Measurements from ENCODE around the gene KIF16B. TPM values are rescaled to one million over a fixed set of nuclear protein-coding genes. Genes with fewer than 3 reads are reported as not detected.

The KIF16B gene
- total RNA-seq, 1 experiment from 2014 or later, result 7.6 TPM

GRCh38 chr20:16619953-16620352, 46.7 kb upstream of the KIF16B start (continued):
- TF ChIP-seq ZBTB43 (CRISPR knock-in tag; IDR thresholded peaks at IDR 0.05) (no peak), ZNF281 (CRISPR knock-in tag; IDR thresholded peaks at IDR 0.05) (no peak), ZNF263 (CRISPR knock-in tag; IDR thresholded peaks at IDR 0.05; ENCODE audit: low read depth) (no peak)

- ChIA-PET CTCF (interaction anchor here (1.1 to 1.5 kb wide), 2 partner anchors 41 to 97 kb away, joined by 3 to 4 read pairs; no protein-coding TSS in a partner anchor), POLR2A (no interaction called here)
- Mint-ChIP-seq H3K9me3 (peaks cover 18% of the 10 kb centered on the region), H3K27me3 (ENCODE audit: low read depth) (no peaks in the 10 kb centered on the region; the same call in 1 of the 2 replicates), H3K27ac (no peak overlapping the region), H3K4me3 (no peak overlapping the region), H3K4me1 (peaks cover 12% of the 10 kb centered on the region), H3K36me3 (peaks cover 14% of the 10 kb centered on the region)
- TF ChIP-seq GTF2I (CRISPR knock-in tag; conservative IDR thresholded peaks at IDR 0.05) (no peak), ZNF423 (CRISPR knock-in tag; IDR thresholded peaks at IDR 0.05) (no peak), ARID4B (CRISPR knock-in tag; IDR thresholded peaks at IDR 0.05; ENCODE audit: borderline replicate concordance) (no peak), ZNF263 (CRISPR knock-in tag; IDR thresholded peaks at IDR 0.05; ENCODE audit: low read depth) (no peak), ZBTB21 (CRISPR knock-in tag; IDR thresholded peaks at IDR 0.05; ENCODE audit: borderline replicate concordance) (no peak), ATF6 (CRISPR knock-in tag; IDR thresholded peaks at IDR 0.05) (no peak), NFATC4 (CRISPR knock-in tag; IDR thresholded peaks at IDR 0.05) (no peak), ELF4 (CRISPR knock-in tag; IDR thresholded peaks at IDR 0.05; ENCODE audit: low read depth) (no peak), HMGA2 (CRISPR knock-in tag; IDR thresholded peaks at IDR 0.05) (no peak), OVOL2 (CRISPR knock-in tag; IDR thresholded peaks at IDR 0.05; ENCODE audit: borderline replicate concordance) (no peak), SOX15 (CRISPR knock-in tag; IDR thresholded peaks at IDR 0.05) (no peak), IRF2 (CRISPR knock-in tag; IDR thresholded peaks at IDR 0.05; ENCODE audit: borderline replicate concordance, low read depth) (no peak), CBFB (CRISPR knock-in tag; IDR thresholded peaks at IDR 0.05; ENCODE audit: low read depth) (no peak), ATF1 (CRISPR knock-in tag; IDR thresholded peaks at IDR 0.05) (no peak), ZMAT4 (CRISPR knock-in tag; IDR thresholded peaks at IDR 0.05) (no peak), AR (CRISPR knock-in tag; IDR thresholded peaks at IDR 0.05) (no peak), NR1H2 (CRISPR knock-in tag; IDR thresholded peaks at IDR 0.05) (no peak), SP1 (CRISPR knock-in tag; conservative IDR thresholded peaks at IDR 0.05) (no peak)
- no peak for DNase-seq (ENCODE audit: low spot score)
- ATAC-seq, result peak; percentile 76
These were observed 43.8 kb upstream of the KIF16B start for GRCh38 chr20:16617056-16617455.

Measured in WTC11 (cell line).